HepG2 (cell line): ENCODE results near the gene CHCHD3. TPM values are rescaled to one million over a fixed set of nuclear protein-coding genes. Genes with fewer than 3 reads are reported as not detected.

Experiments used
- ATAC-seq: fragments of 200-7000 bp; cut with Tn5 transposase; 3 replicates; pipeline ENCODE4 v1.9.1; 2020; ENCODE audit warnings: mild to moderate bottlenecking, moderate library complexity
- BruUV-seq: library from RNA; stranded (reverse); fragments of 400-500 nt; replicated peaks from 2 replicates; lab custom pipeline; 2021; lab: Mats Ljungman, UMichigan
- CTCF ChIA-PET: fragments of 300-600 bp; formaldehyde crosslinking; extraction: SDS; loops from one replicate; lab custom pipeline; 2021; ENCODE audit warnings: low total read pairs, inconsistent platforms, low intra/inter-chr PET ratio; lab: Yijun Ruan, JAX
- POLR2A ChIA-PET: fragments of 350-600 bp; sonication (Branson Sonifier 250); formaldehyde crosslinking; loops from one replicate; lab custom pipeline; 2020; ENCODE audit warnings: antibody characterized with exemption, inconsistent platforms; lab: Yijun Ruan, JAX
- DNase-seq: peaks from one replicate; pipeline ENCODE4 v3.0.0-alpha.2; 2015; ENCODE audit warnings: low spot score
- FAIRE-seq: peaks from 3 replicates; lab custom pipeline; 2011; peaks lifted over from hg19 to GRCh38; lab: Jason Lieb, UNC
- H2AFZ ChIP-seq: one replicate; pipeline ENCODE4 v1.6.1; 2011; ENCODE audit warnings: low read length, inconsistent platforms
- H3K27ac ChIP-seq: fragments of 300-600 bp; 3 replicates; pipeline ENCODE4 v1.8.0; 2011; ENCODE audit warnings: mixed run types, mild to moderate bottlenecking, mixed read lengths, low read length, inconsistent platforms; ENCODE audit not compliant: insufficient read depth; ENCODE audit errors: extremely low read length
- H3K27me3 ChIP-seq, 2 experiments: fragments of 200-600 bp in 1 of 2; 2 replicates in 1 of 2; 3 replicates in 1 of 2; pipeline versions ENCODE4 v1.6.0 to v1.8.0; 2011; ENCODE audit warnings: low read length in 2 of 2, mild to moderate bottlenecking in 2 of 2, moderate library complexity in 2 of 2, inconsistent platforms in 1 of 2; ENCODE audit not compliant: insufficient read depth in 2 of 2, control insufficient read depth in 1 of 2
- H3K36me3 ChIP-seq, 2 experiments: fragments of 200-600 bp in 1 of 2; replicated peaks in 1 of 2; 2 replicates in 1 of 2; 3 replicates in 1 of 2; pipeline versions ENCODE4 v1.5.1 to v1.8.0; 2011; ENCODE audit warnings: low read length in 2 of 2, inconsistent platforms in 1 of 2; ENCODE audit not compliant: insufficient read depth in 2 of 2, control insufficient read depth in 1 of 2
- H3K4me1 ChIP-seq: 2 replicates; pipeline ENCODE4 v1.5.1; 2012; ENCODE audit warnings: low read length, inconsistent platforms; ENCODE audit not compliant: insufficient read depth
- H3K4me2 ChIP-seq: 2 replicates; pipeline ENCODE4 v1.6.0; 2011; ENCODE audit warnings: low read depth, low read length, inconsistent platforms
- H3K4me3 ChIP-seq, 3 experiments: fragments of 200-600 bp in 1 of 3; sonication (generic), shearing (Covaris generic) in 1 of 3; replicated peaks in 1 of 3; 2 replicates each; pipeline ENCODE4 v1.5.1; 2011 to 2016; ENCODE audit warnings: low read length in 3 of 3, inconsistent platforms in 2 of 3, low read depth in 2 of 3, mild to moderate bottlenecking in 2 of 3, control low read depth in 1 of 3, mixed read lengths in 1 of 3; ENCODE audit not compliant: insufficient read depth in 1 of 3
- H3K79me2 ChIP-seq: one replicate; pipeline ENCODE4 v1.6.1; 2011; ENCODE audit warnings: low read length, inconsistent platforms; ENCODE audit not compliant: insufficient read depth
- H3K9ac ChIP-seq: 2 replicates; pipeline ENCODE4 v1.6.0; 2011; ENCODE audit warnings: mild to moderate bottlenecking, low read depth, low read length, inconsistent platforms; ENCODE audit not compliant: insufficient read depth
- H3K9me3 ChIP-seq: 2 replicates; pipeline ENCODE4 v1.5.1; 2012; ENCODE audit warnings: mild to moderate bottlenecking, low read length
- H4K20me1 ChIP-seq: 2 replicates; pipeline ENCODE4 v1.6.0; 2011; ENCODE audit warnings: inconsistent platforms, mild to moderate bottlenecking, low read length, moderate library complexity; ENCODE audit not compliant: insufficient read depth
- KDM5A ChIP-seq: fragments of 200-600 bp; sonication (generic); IDR thresholded peaks from 2 replicates; pipeline ENCODE4 v1.7.0; 2018; ENCODE audit warnings: antibody characterized with exemption, mild to moderate bottlenecking, low read length, borderline replicate concordance
- LCORL ChIP-seq, 2 experiments: fragments of 450-650 bp in 1 of 2; sonication (generic) in 1 of 2; formaldehyde crosslinking in 1 of 2; IDR thresholded peaks; 2 replicates each; pipeline versions ENCODE4 v1.5.0 to v1.6.1; 2017 to 2020; ENCODE audit warnings: antibody characterized with exemption in 1 of 2, missing genetic modification reagents in 1 of 2
- NCOA5 ChIP-seq: sonication (generic); formaldehyde crosslinking; IDR thresholded peaks from 2 replicates; pipeline ENCODE4 v1.4.0; 2020; ENCODE audit warnings: missing genetic modification reagents
- THAP9 ChIP-seq: sonication (generic); formaldehyde crosslinking; IDR thresholded peaks from 2 replicates; pipeline ENCODE4; 2020; ENCODE audit warnings: missing genetic modification reagents, mild to moderate bottlenecking, borderline replicate concordance
- ZMYM4 ChIP-seq: sonication (generic); formaldehyde crosslinking; IDR thresholded peaks from 2 replicates; pipeline ENCODE4 v1.8.1; 2023; ENCODE audit warnings: mild to moderate bottlenecking, missing genetic modification reagents
- ZNF180 ChIP-seq: sonication (generic); formaldehyde crosslinking; IDR thresholded peaks from 2 replicates; pipeline ENCODE4 v1.4.0; 2020; ENCODE audit warnings: low read depth, missing genetic modification reagents, borderline replicate concordance
- ZNF33A ChIP-seq: sonication (generic); formaldehyde crosslinking; IDR thresholded peaks from 2 replicates; pipeline ENCODE4 v1.5.1; 2020; ENCODE audit warnings: missing genetic modification reagents, mild to moderate bottlenecking, moderate library complexity, borderline replicate concordance
- ZNF749 ChIP-seq: sonication (generic); formaldehyde crosslinking; IDR thresholded peaks from 2 replicates; pipeline ENCODE4 v1.8.0; 2022; ENCODE audit warnings: mild to moderate bottlenecking, missing genetic modification reagents, moderate library complexity, borderline replicate concordance
- WGBS: methylation state at CpG from one replicate; pipeline ENCODE4 v1.1.6; 2017; ENCODE audit warnings: low lambda C conversion rate; 5-methylcytosine and 5-hydroxymethylcytosine counted together
- in situ Hi-C: cut with HindIII; loops from 2 replicates; pipeline ENCODE4 v1.10.0; 2017; ENCODE audit warnings: low pct_unique_long_range_greater_than_20kb; ENCODE audit not compliant: extremely low pct_ligation_motif_present
- intact Hi-C: fragments of 100-400 bp; cut with micrococcal nuclease; formaldehyde crosslinking; loops from one replicate; pipeline ENCODE4 v1.10.0; 2022; ENCODE audit not compliant: unreplicated experiment
- polyA plus RNA-seq, 8 experiments: library from polyadenylated mRNA; depleted of rRNA in 3 of 8; stranded (reverse) in 7 of 8; unstranded in 1 of 8; fragments of >200 nt; fragmentation: Illumina TruSeq in 4 of 8; extraction: Trizol in 4 of 8; gene quantifications; 2 replicates each; pipeline versions ENCODE4 v1.2.1 to v1.2.3, GENCODE V29; 2011 to 2016; ENCODE audit warnings: low read depth in 4 of 8, missing spikeins in 1 of 8, mixed read lengths in 1 of 8; ENCODE audit not compliant: insufficient read depth in 1 of 8
- total RNA-seq, 5 experiments: library from RNA; depleted of rRNA; stranded (reverse); fragments of >200 nt; fragmentation: Illumina TruSeq; extraction: Trizol; gene quantifications; 2 replicates each; pipeline ENCODE4 v1.2.3, GENCODE V29; 2016; ENCODE audit warnings: low read depth in 1 of 5

Gene CHCHD3
- total and polyA plus RNA-seq, 2 of the 13 experiments (the other 11 are each of a cell fraction or from before 2014, with no cell fraction given): 32.7 to 86.8 TPM

GRCh38 chr7:132993377-132994013 lies 88.4 kb downstream of the CHCHD3 start (continued):
- TF ChIP-seq THAP9 (CRISPR knock-in tag) (no peak), ZMYM4 (CRISPR knock-in tag) (no peak), ZNF749 (no peak), KDM5A (no peak), LCORL (IDR thresholded peaks at IDR 0.05) (no peak), LCORL (CRISPR knock-in tag; IDR thresholded peaks at IDR 0.05) (no peak)

GRCh38 chr7:132991615-132992587 lies 90.0 kb downstream of the CHCHD3 start:
- FAIRE-seq (no peak), DNase-seq (no peak), ATAC-seq (no peak)
- H2AFZ ChIP-seq: no peak overlapping the region
- ChIA-PET CTCF (no interaction called here), POLR2A (no interaction called here)
- H3K79me2 ChIP-seq: peaks cover 3% of the 10 kb centered on the region
- no peaks in the 10 kb centered on the region for H3K9me3 ChIP-seq
- BruUV-seq: no TSS peak
- H3K27me3 ChIP-seq: no peaks in the 10 kb centered on the region
- no peak overlapping the region for H3K9ac ChIP-seq
- no peak overlapping the region for H3K4me3 ChIP-seq
- no peaks in the 10 kb centered on the region for H4K20me1 ChIP-seq
- H3K36me3 ChIP-seq: peaks cover 0 to 2% of the 10 kb centered on the region in 2 experiments; a peak in 1 of 5 replicates
- TF ChIP-seq NCOA5 (CRISPR knock-in tag): no peak
- TF ChIP-seq ZNF180 (CRISPR knock-in tag): no peak
- TF ChIP-seq ZNF33A (CRISPR knock-in tag): no peak
- WGBS: 94% methylated on average over 9 of the region's 9 CpGs
- intact Hi-C loops: no loop called here
- no peak overlapping the region for H3K4me2 ChIP-seq
- 0 out of 2 replicates have a peak, but pooled peaks cover 10% of the 10 kb centered on the region for H3K4me1 ChIP-seq
- H3K27ac ChIP-seq: no peak overlapping the region
- in situ Hi-C loops: no loop called here
